DMS 273 (cell line): Measurements from ENCODE around the gene BMAL1.
A peak's percentile ranks its signal among the peaks of the same experiment; 100 is the strongest.
"Not testable (repeated sequence)": the region's sequence is repeated elsewhere in the genome, so short reads cannot be mapped to it uniquely, and the experiment has no call there.

Experiments used
- DNase-seq: peaks from one replicate; lab custom pipeline; 2025; ENCODE audit not compliant: unreplicated experiment; lab: John Stamatoyannopoulos, UW

BMAL1 gene

GRCh38 chr11:13368041-13368446, 90.5 kb downstream of the BMAL1 start:
- no peak for DNase-seq

- no peak for DNase-seq
Observed at GRCh38 chr11:13373216-13373615, 95.6 kb downstream of the BMAL1 start.

- no peak for DNase-seq
Observed at GRCh38 chr11:13375798-13376197, 98.2 kb downstream of the BMAL1 start.

GRCh38 chr11:13376402-13376801, 98.8 kb downstream of the BMAL1 start:
- no peak for DNase-seq

- DNase-seq: no peak
Observed at GRCh38 chr11:13376838-13377237, 99.2 kb downstream of the BMAL1 start.

GRCh38 chr11:13378316-13378715, 100.7 kb downstream of the BMAL1 start:
- DNase-seq: no peak

- no peak for DNase-seq
Observed at GRCh38 chr11:13380731-13381130, 103.1 kb downstream of the BMAL1 start.

- DNase-seq: no peak
Observed at GRCh38 chr11:13382751-13383150, 105.2 kb downstream of the BMAL1 start.

- peak; percentile 65 for DNase-seq
Observed at GRCh38 chr11:13384908-13385640, 107.5 kb downstream of the BMAL1 start.

- no peak for DNase-seq
Observed at GRCh38 chr11:13386567-13386966, 109.0 kb downstream of the BMAL1 start.

- no peak for DNase-seq
Observed at GRCh38 chr11:13388741-13389140, 111.2 kb downstream of the BMAL1 start.

GRCh38 chr11:13391217-13391616, 113.6 kb downstream of the BMAL1 start:
- no peak for DNase-seq

GRCh38 chr11:13398335-13398734, 120.7 kb downstream of the BMAL1 start:
- not testable (repeated sequence) for DNase-seq

- DNase-seq: no peak
Observed at GRCh38 chr11:13405220-13405619, 127.6 kb downstream of the BMAL1 start.

- DNase-seq: no peak
Observed at GRCh38 chr11:13415201-13415600, 137.6 kb downstream of the BMAL1 start.

GRCh38 chr11:13421561-13421960, 144.0 kb downstream of the BMAL1 start:
- no peak for DNase-seq

- DNase-seq: no peak
Observed at GRCh38 chr11:13423372-13423771, 145.8 kb downstream of the BMAL1 start.

GRCh38 chr11:13427440-13427839, 149.8 kb downstream of the BMAL1 start:
- DNase-seq: no peak

GRCh38 chr11:13429288-13429687, 151.7 kb downstream of the BMAL1 start:
- no peak for DNase-seq

GRCh38 chr11:13429836-13430235, 152.2 kb downstream of the BMAL1 start:
- DNase-seq: no peak

- DNase-seq: no peak
Observed at GRCh38 chr11:13433437-13433836, 155.8 kb downstream of the BMAL1 start.

GRCh38 chr11:13434247-13435205, 156.9 kb downstream of the BMAL1 start:
- DNase-seq: no peak
